K562 (cell line): ENCODE measurements around the gene PEX11A. TPM values are rescaled to one million over a fixed set of nuclear protein-coding genes. Genes with fewer than 3 reads are reported as not detected.

Source experiments
- ATAC-seq: fragments of 200-7000 bp; cut with Tn5 transposase; 3 replicates; pipeline ENCODE4 v1.9.1; 2020; ENCODE audit warnings: moderate library complexity
- BruUV-seq: library from RNA; stranded (reverse); fragments of 400-500 nt; replicated peaks from 2 replicates; lab custom pipeline; 2021; lab: Mats Ljungman, UMichigan
- CTCF ChIA-PET: fragments of 300-600 bp; formaldehyde crosslinking; extraction: SDS; loops from one replicate; lab custom pipeline; 2021; ENCODE audit warnings: low intra/inter-chr PET ratio; lab: Yijun Ruan, JAX
- POLR2A ChIA-PET: fragments of 300-600, 350-650 bp; sonication (Branson Sonifier 250); formaldehyde crosslinking; extraction: SDS; loops from one replicate; lab custom pipeline; 2021; ENCODE audit warnings: antibody characterized with exemption, inconsistent platforms; lab: Yijun Ruan, JAX
- DNase-seq, 4 experiments: peaks; one replicate each; pipeline versions ENCODE4 v3.0.0 to v3.0.0-alpha.2; 2011 to 2018; ENCODE audit warnings: low spot score in 3 of 4, mixed read lengths in 3 of 4; ENCODE audit errors: extremely low read depth in 1 of 4
- FAIRE-seq: peaks from 2 replicates; lab custom pipeline; 2011; peaks lifted over from hg19 to GRCh38; lab: Jason Lieb, UNC
- H2AFZ ChIP-seq: 2 replicates; pipeline ENCODE4 v1.6.0; 2011; ENCODE audit warnings: low read depth, low read length, control low read depth, inconsistent platforms
- H3K27ac ChIP-seq: fragments of 200-600 bp; 3 replicates; pipeline ENCODE4 v1.8.0; 2011; ENCODE audit warnings: low read depth, mild to moderate bottlenecking, control low read depth, inconsistent platforms, low read length, moderate library complexity, mixed read lengths; ENCODE audit errors: extremely low read depth
- H3K27me3 ChIP-seq, 2 experiments: fragments of 300-600 bp in 1 of 2; 2 replicates in 1 of 2; 3 replicates in 1 of 2; pipeline versions ENCODE4 v1.6.0 to v1.8.0; 2011; ENCODE audit warnings: inconsistent platforms in 2 of 2, low read length in 2 of 2, mild to moderate bottlenecking in 1 of 2, mixed read lengths in 1 of 2, moderate library complexity in 1 of 2; ENCODE audit not compliant: control insufficient read depth in 2 of 2, insufficient read depth in 2 of 2
- H3K36me3 ChIP-seq: fragments of 300-600 bp; 3 replicates; pipeline ENCODE4 v1.8.0; 2011; ENCODE audit warnings: mild to moderate bottlenecking, low read length, inconsistent platforms; ENCODE audit not compliant: control insufficient read depth, insufficient read depth
- H3K4me1 ChIP-seq, 2 experiments: fragments of 200-600 bp in 1 of 2; replicated peaks in 1 of 2; 2 replicates in 1 of 2; 3 replicates in 1 of 2; pipeline versions ENCODE4 v1.5.1 to v1.8.0; 2011; ENCODE audit warnings: inconsistent platforms in 2 of 2, low read length in 2 of 2, mild to moderate bottlenecking in 1 of 2, mixed read lengths in 1 of 2, moderate library complexity in 1 of 2; ENCODE audit not compliant: control insufficient read depth in 2 of 2, insufficient read depth in 2 of 2
- H3K4me2 ChIP-seq: 2 replicates; pipeline ENCODE4 v1.6.1; 2011; ENCODE audit warnings: low read length, control low read depth, inconsistent platforms, mixed read lengths; ENCODE audit not compliant: insufficient read depth
- H3K4me3 ChIP-seq: fragments of 200-600 bp; sonication (generic), shearing (Covaris generic); 2 replicates; pipeline ENCODE4 v1.5.1; 2016; ENCODE audit warnings: control low read depth, inconsistent platforms
- H3K79me2 ChIP-seq: fragments of 200-600 bp; 3 replicates; pipeline ENCODE4 v1.8.0; 2011; ENCODE audit warnings: low read length, inconsistent platforms; ENCODE audit not compliant: control insufficient read depth, insufficient read depth
- H3K9ac ChIP-seq, 2 experiments: 2 replicates each; pipeline versions ENCODE4 v1.6.0 to v1.6.1; 2011; ENCODE audit warnings: low read depth in 2 of 2, low read length in 2 of 2, control low read depth in 1 of 2, inconsistent platforms in 1 of 2, mild to moderate bottlenecking in 1 of 2, mixed read lengths in 1 of 2; ENCODE audit not compliant: insufficient read depth in 1 of 2
- H3K9me1 ChIP-seq: one replicate; pipeline ENCODE4 v1.6.0; 2011; ENCODE audit warnings: inconsistent platforms, mild to moderate bottlenecking, low read length, moderate library complexity; ENCODE audit not compliant: control insufficient read depth, insufficient read depth
- H3K9me3 ChIP-seq: replicated peaks from 2 replicates; pipeline ENCODE4 v1.5.1; 2011; ENCODE audit warnings: low read depth, low read length, inconsistent platforms; ENCODE audit not compliant: control insufficient read depth, insufficient read depth
- H4K20me1 ChIP-seq: replicated peaks from 2 replicates; pipeline ENCODE4 v1.6.1; 2011; ENCODE audit warnings: low read length, inconsistent platforms, mixed read lengths; ENCODE audit not compliant: control insufficient read depth, insufficient read depth
- CAMTA2 ChIP-seq: fragments of 250-450 bp; sonication (Bioruptor Pico); conservative IDR thresholded peaks from 2 replicates; pipeline ENCODE4 v1.5.1; 2022
- E4F1 ChIP-seq: fragments of 250-450 bp; sonication (Bioruptor Pico); IDR thresholded peaks from 2 replicates; pipeline ENCODE4 v1.5.0; 2021; ENCODE audit warnings: mild to moderate bottlenecking, borderline replicate concordance
- HMGN3 ChIP-seq: IDR thresholded peaks from 2 replicates; pipeline ENCODE4 v1.6.1; 2011; ENCODE audit warnings: borderline replicate concordance, low read depth, mild to moderate bottlenecking, mixed read lengths, low read length; ENCODE audit not compliant: insufficient read length; ENCODE audit errors: extremely low read depth
- ZBTB40 ChIP-seq, 2 experiments: fragments of 450-650 bp in 1 of 2; sonication (generic) in 1 of 2; formaldehyde crosslinking in 1 of 2; IDR thresholded peaks; 2 replicates each; pipeline versions ENCODE4 v1.7.1 to v1.9.0; 2016 to 2022; ENCODE audit warnings: inconsistent platforms in 1 of 2, mild to moderate bottlenecking in 1 of 2, missing genetic modification reagents in 1 of 2
- WGBS: fragments of 100-300 bp; shearing (Covaris generic); methylation state at CpG from one replicate; pipeline ENCODE4 v1.1.6; 2016; ENCODE audit warnings: low coverage, mixed read lengths; ENCODE audit not compliant: insufficient coverage; ENCODE audit errors: missing lambda C conversion rate; 5-methylcytosine and 5-hydroxymethylcytosine counted together
- in situ Hi-C: fragments of 300-500 bp; cut with MboI; formaldehyde crosslinking; loops from 4 replicates; pipeline ENCODE4 v1.15.0; 2018; ENCODE audit warnings: inconsistent platforms, mixed read lengths
- intact Hi-C: fragments of 100-400 bp; cut with micrococcal nuclease; formaldehyde crosslinking; loops from 2 replicates; pipeline ENCODE4 v1.14.2; 2022
- polyA plus RNA-seq, 8 experiments: library from polyadenylated mRNA; depleted of rRNA in 4 of 8; stranded (reverse) in 5 of 8; unstranded in 3 of 8; fragments of >200 nt; fragmentation: Nextera tagmentation in 2 of 8; fragmentation: Illumina TruSeq in 1 of 8; extraction: Ambion mirVana in 2 of 8; extraction: Trizol in 1 of 8; gene quantifications; 2 replicates each; pipeline versions ENCODE4 v1.2.1 to v1.2.3, GENCODE V29; 2011 to 2014; ENCODE audit warnings: inconsistent platforms in 1 of 8, missing spikeins in 1 of 8
- total RNA-seq, 7 experiments: library from RNA; depleted of rRNA in 6 of 7; stranded (reverse); fragments of >200 nt in 6 of 7; fragmentation: Illumina TruSeq in 2 of 7; extraction: Trizol in 2 of 7; gene quantifications; 2 replicates each; pipeline versions ENCODE4 v1.2.1 to v1.2.3, GENCODE V29; 2011 to 2021; ENCODE audit warnings: low replicate concordance in 1 of 7

Gene PEX11A
- total and polyA plus RNA-seq, 9 of the 15 experiments (the other 6 are each of a cell fraction or from before 2014, with no cell fraction given), result not detected

- H3K36me3 ChIP-seq, result no peaks in the 10 kb centered on the region
- intact Hi-C loops (no loop called here), in situ Hi-C loops (no loop called here)
- H3K27me3 ChIP-seq, result peaks cover 15 to 25% of the 10 kb centered on the region in 2 experiments; a peak in 4 of 5 replicates
- ATAC-seq, result no peak
- no peak overlapping the region for H3K27ac ChIP-seq
- BruUV-seq, result no TSS peak
- no peak overlapping the region for H3K4me2 ChIP-seq
- no peak for DNase-seq
- no peaks in the 10 kb centered on the region for H4K20me1 ChIP-seq
- no peak overlapping the region for H3K4me3 ChIP-seq
- CTCF ChIA-PET, result no interaction called here
- H3K79me2 ChIP-seq, result no peaks in the 10 kb centered on the region
- WGBS, result 0% methylated on average over 2 of the region's 2 CpGs
- FAIRE-seq, result no peak
- no peak overlapping the region for H2AFZ ChIP-seq
- H3K9ac ChIP-seq, result no peak overlapping the region
- TF ChIP-seq CAMTA2 (CRISPR knock-in tag), result no peak
- TF ChIP-seq E4F1 (CRISPR knock-in tag), result no peak
- TF ChIP-seq ZBTB40 (IDR thresholded peaks at IDR 0.05), result peak; percentile 45
- no peak for TF ChIP-seq ZBTB40 (CRISPR knock-in tag; IDR thresholded peaks at IDR 0.05)
- TF ChIP-seq HMGN3, result no peak
- no peaks in the 10 kb centered on the region for H3K9me1 ChIP-seq
- H3K4me1 ChIP-seq, result peaks cover 0 to 9% of the 10 kb centered on the region in 2 experiments; a peak in 3 of 5 replicates
- no peaks in the 10 kb centered on the region for H3K9me3 ChIP-seq
- POLR2A ChIA-PET, result no interaction called here
These were observed 2.5 kb upstream of the PEX11A start for GRCh38 chr15:89693091-89693490.
